DMS153 treated with DMSO at 0.1 percent for 48 hours (cell line): ENCODE data around the gene IGSF22.

ENCODE experiments used
- DNase-seq: peaks from one replicate; lab custom pipeline; 2025; ENCODE audit not compliant: unreplicated experiment; lab: John Stamatoyannopoulos, UW

IGSF22 gene

DNA sequence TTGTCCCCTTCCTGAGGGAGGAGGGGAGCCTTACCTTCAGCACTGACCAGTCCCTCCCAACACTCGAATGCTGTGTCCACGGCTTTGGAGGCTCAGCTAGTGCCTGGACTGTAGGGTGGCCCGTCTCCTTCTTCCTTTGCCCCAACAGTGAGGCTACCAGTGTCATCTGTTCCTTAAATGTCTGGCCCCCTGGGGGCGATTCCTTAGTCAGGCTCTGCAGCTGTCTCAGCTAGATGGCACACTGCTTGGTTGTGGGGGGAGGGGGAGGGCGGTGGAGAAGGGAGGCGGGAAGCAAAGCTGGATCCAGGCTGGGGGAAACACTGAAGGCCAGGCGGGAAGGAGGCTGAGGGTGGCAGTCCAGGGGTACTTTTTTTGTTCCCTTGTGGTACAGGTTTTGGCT lies at the start of gene IGSF22:
Gene IGSF22 (minus strand): TSS at position 149 of the 400 bp plus-strand sequence. CDS start 1,952 bp downstream, outside the sequence.
- no peak for DNase-seq

DNA sequence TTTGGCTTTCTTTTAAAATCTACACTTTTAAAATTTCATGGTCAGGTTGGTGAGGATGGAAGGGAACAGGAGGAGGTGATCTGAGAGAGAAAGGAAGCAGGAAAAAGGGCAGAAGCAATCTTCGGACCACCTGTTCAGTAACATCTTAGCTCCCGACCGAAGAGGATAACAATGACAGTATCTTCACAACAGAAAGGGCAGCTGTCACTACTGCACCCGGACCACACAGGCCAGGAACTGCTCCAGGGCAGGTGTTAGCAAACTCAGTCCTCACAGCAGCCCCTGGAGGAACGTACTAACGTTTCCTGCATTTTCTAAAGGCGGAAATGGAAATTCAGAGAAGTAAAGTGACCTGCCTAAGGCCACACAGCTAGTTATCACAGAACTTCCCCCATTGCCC lies 48.8 kb upstream of the IGSF22 start:
- DNase-seq, result no peak

DNA sequence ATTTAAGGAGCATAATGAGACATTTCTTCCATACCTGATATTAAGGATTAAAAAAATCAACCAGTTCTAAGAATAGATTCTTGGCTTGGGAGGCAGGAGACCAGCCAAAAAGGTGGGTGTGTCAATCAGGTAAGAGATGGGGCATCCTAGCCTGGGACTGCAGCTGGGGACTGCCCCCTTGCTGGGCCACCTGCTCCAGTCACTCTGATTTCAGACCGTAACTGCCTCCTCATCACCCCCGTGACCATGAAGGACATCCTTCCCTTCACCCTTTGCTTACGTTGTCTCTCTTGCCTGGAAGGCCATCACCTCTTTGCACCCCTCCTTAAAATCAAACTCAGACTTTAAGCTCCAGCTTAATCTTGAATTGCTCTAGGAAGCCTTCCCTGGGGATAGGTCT lies 47.7 kb upstream of the IGSF22 start:
- DNase-seq, result no peak

DNA sequence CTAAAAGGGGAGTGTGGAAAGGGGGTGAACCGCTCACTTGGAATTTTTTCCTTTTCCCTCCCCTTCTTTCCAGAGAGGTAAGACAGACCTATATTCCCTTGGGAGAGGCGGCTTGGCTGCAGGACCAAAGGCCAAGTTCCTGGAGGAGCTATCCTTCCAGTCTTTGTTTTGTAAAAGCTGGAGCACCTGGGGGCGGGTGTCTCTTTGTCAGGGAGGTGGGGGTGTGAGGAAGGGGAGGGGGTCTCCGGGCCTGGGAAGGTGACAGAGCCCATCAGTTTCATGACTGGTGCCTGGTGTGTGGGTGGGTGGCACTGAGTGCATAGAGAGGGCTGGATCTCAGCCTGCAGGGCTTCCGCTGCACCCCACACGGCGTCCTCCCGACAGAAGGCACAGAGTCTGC lies 47.1 kb upstream of the IGSF22 start:
- DNase-seq, result no peak

DNA sequence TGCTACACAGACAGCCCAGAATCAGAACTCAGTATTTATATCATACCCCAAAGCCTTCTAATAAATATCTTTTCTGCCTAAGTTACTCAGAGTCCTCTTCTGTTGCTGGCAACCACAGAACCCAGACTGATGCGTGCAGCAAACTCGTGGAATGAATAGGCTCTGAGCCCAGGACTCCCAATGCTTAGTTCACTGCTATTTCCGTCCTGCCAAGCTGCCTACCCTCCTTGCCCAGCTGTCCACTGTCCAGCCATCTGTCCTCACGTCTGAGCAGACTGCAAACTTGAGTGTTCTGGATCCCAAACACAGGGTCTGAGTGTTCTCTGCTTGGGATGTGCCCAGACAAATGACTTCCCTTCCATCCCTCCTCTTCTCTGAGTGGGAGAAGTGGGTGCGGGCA lies 46.2 kb upstream of the IGSF22 start:
- DNase-seq, result no peak

DNA sequence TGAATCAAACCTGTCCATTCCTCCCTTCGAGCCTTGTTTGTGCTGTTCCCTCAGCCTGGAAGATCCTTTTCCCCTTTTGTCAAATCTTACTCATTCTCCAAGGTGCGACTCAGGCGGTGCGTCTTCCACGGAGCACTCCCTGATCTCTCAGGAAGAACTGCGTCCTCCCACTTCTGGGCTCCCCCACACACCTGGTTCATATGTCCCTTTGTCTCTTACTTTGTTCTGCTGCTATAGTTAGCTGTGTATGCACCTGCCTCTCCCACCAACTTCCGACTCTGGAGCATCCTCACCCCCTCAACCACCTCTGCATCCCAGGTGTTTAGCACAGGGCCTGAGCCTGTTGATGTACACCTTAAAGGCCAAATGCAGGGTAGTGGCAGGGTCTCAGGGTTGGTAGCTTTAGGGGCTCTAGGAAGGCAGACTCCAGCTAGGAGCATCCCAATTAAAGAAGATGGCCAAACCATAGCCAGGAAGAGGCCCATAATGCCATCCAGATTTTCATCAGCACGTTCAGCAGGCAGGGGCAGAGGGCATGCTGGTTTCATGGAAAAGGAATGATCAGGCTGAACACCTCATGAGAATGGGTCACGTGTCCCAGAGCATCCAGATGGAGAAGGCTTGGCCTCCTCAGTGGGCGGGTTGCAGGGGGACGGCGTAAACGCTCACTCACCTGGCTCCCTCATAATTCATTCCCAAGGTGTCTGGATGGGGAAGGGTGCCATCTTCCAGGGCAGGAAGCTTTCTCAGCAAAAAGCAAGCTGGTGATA lies 45.5 kb upstream of the IGSF22 start:
- no peak for DNase-seq

DNA sequence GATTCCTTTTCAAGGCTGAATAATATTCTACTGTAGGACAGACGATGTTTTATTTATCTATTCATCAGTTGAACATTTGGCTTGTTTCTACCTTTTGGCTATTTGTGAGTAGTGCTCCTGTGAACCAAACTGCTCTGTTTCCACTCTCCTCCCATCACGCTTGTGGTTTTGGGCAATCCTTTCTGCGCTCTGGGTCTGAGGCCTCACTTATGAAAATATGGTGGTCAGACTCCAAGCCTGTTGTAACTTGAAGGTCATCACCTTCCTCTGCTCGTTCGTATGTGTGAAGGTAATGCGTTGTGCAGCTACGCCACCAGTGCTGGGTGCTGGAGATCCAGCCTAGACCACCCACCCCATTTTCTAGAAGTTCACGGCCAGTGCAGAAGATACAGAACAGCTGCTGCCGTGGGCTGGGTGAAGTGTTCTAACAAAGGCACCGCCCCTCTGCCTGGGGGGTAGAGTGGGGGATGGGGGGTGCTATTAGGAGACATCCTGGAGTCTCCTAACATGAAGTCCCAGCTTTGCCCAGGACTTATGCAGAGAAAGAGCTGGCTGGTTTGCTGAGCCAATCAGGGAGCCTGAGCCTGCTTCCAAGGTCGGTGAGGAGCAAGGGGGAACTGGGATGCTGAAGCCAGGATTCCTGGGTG lies 44.6 kb upstream of the IGSF22 start:
- no peak for DNase-seq

DNA sequence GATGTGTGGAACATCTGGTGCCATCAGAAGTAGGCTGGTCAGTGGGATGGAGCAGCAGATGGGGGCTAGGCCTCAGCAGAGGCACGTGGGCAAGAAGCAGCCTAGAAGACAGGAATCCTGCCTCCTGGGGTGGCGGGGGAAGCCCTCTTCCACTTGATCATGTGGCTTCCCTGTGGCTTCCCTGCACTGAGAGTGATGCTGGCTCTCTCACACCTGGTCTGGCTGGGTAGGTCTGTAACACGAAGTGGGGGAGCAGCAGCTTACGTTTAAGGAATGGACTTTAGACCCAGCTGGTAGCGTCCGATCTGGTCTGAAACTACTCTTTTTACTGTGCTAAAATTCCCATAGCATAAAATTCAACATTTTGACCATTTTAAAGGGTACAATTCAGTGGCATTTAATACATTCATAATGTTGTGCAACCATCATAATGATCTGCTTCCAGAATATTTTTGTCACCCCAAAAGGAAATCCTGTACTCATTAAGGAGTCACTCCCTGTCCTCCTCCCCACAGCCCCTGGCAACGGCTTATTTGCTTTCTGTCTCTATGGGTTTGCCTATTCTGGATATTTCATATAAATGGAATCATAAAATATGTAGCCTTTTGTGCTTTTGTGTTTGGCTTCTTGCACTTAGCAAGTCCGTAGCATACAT lies 43.9 kb upstream of the IGSF22 start:
- no peak for DNase-seq

DNA sequence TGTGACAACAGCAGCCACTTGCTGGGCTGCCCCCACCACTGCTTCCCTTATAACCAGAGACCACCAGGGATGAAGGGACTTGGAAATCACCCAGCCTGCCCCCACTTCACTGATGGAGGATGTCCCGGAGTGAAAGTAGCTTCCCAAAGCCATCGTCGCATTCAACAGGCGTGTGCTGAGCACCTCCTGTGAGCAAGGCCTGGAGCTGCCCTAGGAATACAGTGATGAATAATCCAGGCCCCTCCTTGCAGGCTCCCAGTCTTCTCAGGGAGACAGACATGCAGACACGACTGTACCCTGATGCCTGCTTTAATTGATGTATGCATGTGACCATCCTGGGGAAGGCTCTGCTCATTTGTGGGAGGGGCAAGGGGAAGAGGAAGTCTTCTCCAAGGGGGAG lies 43.0 kb upstream of the IGSF22 start:
- no peak for DNase-seq

DNA sequence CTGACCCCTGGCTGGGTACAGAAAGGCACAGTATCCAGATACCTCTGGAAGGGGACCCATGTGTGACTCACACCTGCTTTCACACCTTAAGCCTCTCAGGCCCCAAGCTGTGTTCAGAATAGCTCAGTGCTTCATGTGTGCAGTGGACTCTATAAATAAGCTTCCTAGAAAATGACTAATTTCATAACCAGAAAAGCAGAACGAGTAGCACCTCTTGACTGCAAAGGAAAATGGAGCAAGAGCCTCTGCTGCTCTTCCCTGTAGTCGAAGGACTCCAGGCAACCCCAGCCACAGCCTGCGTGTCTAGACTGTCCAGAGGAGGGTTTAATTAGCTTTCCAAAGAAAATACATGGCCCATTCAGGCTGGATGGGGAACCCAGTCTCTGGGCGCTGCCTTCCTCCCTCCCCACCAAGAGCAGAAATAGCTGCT lies 42.5 kb upstream of the IGSF22 start:
- DNase-seq, result no peak

DNA sequence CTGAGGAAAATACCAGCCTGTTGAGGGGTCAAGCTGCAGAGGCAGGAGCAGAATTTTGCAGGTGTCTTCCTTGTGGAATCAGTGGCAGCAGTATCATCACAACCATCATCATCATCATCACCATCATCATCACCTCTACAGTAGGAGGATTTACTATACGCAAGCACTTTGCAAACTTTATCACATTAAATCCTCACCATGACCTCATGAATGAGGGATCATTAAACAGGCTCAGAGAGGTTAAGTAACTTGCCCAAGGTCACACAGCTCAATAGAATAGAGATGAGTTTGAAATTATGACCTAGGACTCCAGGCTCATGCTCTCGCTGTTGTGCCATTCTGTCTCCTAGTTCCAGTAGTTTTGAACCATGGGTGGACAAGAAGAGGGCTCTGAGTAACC lies 40.0 kb upstream of the IGSF22 start:
- no peak for DNase-seq

DNA sequence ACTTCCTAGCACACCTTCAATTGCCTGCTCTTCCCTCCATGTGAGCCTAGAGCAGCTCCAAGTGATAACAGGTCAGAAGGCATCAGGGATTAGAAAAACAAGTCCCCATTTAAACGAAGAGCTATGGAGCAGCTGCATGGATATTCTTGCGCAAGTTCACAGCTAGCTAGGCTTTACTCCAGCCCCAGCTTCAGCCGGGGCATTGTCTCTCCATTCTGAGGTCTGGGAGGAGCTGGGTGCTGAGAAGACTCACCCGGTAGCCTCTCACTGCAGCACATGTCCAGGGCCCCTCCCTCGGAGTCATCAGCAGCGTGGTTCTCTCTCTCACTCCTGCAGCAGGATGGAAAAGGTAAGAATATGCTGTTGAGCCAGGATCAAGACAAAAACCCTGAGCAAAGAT lies 39.6 kb upstream of the IGSF22 start:
- DNase-seq, result no peak

DNA sequence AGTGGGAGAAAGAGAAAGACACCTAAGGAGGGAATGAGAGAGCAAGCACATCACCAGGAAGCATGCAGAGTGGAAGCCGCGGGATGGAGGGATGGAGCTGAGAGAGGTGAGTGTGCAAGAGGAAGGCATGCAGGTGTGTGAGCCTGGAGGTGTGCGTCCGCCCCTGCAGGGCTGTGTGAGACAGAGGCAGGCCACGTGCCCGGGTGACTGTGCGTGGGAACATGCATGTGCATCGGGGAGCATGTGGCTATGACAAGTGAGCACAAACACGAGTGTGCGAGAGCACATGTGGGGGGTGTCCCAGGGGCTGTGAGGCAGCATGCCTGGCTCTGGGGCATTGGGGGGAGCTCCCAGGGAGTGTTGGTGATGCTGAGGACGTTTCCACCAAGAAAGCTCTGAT lies 35.8 kb upstream of the IGSF22 start:
- DNase-seq, result no peak

DNA sequence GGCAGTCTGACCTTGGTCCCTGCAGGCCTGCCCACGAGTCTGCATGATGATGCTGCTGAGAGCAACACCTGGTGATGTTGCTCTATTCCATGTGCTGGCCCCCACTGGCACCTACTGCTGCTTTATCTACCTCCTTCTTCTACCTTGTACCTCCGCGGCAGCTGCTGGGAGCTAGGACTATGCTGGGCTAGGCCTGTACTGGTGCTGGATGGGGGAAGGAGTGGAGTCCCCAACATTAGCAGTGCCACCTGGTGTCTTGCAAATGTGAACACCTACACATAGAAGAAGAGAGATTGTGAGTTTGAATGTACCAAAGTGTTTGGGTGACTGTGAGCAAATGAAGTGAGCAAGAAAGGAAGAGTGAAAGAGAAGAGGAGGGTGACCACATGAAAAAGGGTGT lies 35.2 kb upstream of the IGSF22 start:
- no peak for DNase-seq

DNA sequence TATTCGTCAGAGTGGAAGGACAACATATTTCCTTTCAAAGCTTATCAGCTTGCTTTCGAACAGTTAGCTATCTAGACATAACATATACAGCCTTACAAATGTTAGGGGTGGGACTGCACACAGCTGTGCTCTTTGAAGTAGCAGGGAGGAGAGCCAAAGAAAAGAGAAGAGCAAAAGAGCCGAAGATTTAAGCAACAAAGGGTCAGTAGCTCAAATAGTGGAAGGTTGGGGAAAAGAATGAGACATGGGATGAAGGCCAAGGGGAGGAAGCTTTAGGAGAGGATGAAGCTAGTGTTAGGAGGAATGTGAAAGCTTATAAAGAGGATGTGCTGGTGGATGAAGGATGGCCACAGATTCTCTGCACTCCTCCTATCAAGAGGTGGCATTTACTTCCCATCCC lies 31.8 kb upstream of the IGSF22 start:
- no peak for DNase-seq

DNA sequence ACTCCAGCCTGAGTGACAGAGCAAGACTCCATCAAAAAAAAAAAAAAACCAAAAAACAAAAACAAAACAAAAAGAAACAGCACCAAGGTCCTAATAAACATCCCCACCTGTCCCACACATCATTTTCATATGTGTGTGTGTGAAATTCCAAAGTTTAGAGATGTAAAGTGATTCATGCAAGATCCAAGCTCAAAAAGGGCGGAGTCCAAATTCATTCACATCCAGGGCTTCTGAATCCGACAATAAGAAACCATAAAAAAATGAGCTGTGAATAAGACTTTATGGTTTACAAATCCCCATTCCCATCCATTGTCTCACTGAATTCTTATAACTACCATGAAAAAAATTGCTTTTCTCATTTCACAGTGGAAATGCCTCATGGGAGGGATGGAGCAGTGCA lies 30.9 kb upstream of the IGSF22 start:
- no peak for DNase-seq

DNA sequence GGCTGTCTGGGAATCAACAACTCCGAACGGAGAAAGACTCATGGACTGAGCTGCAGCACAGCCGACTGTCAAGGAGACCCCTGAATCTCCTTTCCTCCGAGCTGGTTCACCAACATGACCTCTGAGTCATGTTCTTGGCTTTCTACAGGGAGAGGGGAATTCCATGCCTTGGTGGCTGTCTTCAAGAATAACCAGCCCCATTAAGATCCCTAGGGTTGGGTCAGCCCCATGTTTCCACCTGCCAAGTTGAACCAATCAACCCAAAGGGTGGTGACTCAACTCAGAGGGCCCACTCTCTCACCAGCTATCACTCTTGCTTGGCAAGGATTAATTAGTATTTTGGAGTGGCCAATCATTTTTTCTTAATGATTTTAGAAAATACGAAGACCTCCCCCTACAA lies 28.3 kb upstream of the IGSF22 start:
- DNase-seq, result no peak

DNA sequence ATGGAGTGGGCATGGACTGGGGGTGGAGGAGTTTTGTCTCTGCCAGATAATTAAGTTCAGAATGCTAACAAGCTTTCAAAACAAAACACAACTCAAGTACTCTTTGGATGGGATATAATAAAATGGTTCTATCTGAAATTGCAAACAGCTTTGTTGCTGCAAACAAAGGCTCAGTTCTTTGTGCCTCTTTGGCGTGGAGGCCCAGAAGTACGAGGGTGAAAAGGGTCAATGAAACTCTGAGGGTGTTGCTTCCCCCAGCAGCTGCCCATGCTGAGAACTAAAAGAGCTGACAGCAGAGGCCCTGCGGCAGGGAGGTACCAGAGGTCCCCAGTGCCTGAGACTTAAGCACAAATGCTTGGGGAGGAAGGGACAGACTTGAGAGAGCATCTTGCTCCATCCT lies 26.5 kb upstream of the IGSF22 start:
- DNase-seq, result no peak

DNA sequence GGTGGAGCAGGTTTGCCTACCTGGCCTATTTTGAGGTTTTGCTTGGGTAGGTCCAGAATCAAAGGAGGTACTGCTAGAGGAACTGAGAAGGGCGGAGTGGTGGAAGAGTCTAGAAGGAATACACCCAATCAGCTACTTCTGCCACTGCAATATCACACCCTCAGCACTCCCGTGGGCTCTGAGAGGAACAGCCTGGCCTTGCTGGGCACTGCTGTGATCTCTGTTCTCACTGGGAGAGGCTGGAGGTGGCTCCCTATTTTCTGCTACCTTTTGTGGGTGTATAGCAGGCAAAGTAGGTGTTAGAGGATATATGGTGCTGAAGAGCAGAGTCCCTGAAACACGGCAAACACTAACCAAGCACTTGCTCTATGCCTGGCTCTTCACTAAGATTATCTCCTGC lies 25.0 kb upstream of the IGSF22 start:
- DNase-seq, result no peak

DNA sequence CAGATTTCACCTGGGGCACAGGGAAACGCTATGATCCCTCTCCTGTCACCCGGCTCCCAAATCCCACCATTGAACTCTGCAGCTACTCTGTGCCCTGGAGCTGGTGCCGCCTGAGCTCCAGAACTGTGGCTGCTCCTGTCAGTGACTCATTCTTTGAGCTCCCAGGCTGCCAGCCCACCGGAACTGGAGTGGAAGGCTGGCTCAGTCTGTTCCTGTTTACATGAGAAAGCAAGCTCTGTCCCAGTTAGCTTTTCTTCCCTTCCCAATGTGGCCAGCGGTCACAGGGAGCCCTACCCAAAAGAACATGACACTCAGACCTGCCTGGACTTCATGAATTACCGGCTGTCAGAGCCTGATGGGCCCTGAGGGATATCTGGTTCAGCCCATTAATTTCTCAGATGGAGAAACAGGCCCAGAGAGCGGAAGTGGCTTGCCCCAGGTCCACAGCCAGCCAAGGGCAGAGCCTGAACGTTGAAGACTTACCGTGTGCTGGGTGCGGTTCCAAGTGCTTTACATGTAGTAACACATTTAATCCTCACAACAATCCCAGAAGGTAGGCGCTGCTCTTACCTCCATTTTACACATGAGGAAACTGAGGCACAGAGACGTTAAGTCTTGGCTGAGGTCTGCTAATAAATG lies 23.8 kb upstream of the IGSF22 start:
- no peak for DNase-seq

DNA sequence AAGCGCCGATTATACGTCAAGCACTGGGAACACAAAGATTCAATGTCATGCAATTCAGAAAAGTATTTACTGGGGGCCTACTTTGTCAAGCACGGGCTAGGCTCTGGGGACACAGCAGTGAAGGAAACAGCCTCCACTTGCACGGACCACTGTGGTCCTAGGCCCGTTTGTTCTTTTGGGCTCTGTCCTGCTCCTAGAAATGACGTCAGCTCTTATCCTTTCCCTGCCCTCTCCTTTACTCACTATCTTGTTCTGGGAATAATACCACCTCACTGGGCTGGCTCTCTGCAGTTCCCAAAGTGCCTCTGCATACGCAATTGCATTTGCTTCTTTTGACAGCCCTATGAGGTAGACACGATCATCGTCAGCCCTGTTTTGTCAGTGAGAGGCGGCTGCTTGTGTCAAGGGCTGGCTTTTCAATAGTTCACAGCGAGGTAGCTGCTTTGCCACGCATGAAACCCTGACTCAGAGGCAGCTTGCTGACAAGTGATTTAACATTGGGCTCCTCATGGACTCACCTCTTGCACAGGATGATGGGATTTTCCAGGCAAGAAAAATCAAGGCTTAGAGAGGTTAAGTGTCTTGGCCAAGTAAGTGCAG lies 22.9 kb upstream of the IGSF22 start:
- DNase-seq, result no peak
